Measurements from ENCODE around the gene IFNA13. TPM values are rescaled to one million over a fixed set of nuclear protein-coding genes. Genes with fewer than 3 reads are reported as not detected.

Gene IFNA13
- under 0.01 TPM in 1 of 2 replicates, not detected in the other for total RNA-seq

GRCh38 chr9:21367957-21368356 is at the start of gene IFNA13:
TSS of gene IFNA13 (minus strand) at chr9:21368057. CDS start at chr9:21368010, 47 bp downstream.

GRCh38 chr9:21408817-21409216 is 41.0 kb upstream of the IFNA13 start, which contains the start of gene IFNA8:
TSS of gene IFNA8 (plus strand) at chr9:21409117. CDS start at chr9:21409177, 60 bp downstream.

GRCh38 chr9:21385131-21385670 is 17.3 kb upstream of the IFNA13 start, which contains the start of gene IFNA2:
TSS of gene IFNA2 (minus strand) at chr9:21385398. CDS start at chr9:21385329, 69 bp downstream.

GRCh38 chr9:21350787-21351186 is 17.1 kb downstream of the IFNA13 start, which contains the start of gene IFNA6:
TSS of gene IFNA6 (minus strand) at chr9:21350887. CDS start at chr9:21350887, 0 bp downstream.

GRCh38 chr9:21334701-21335632 is 32.9 kb downstream of the IFNA13 start, which contains the start of gene KLHL9:
TSS of gene KLHL9 (minus strand) at chr9:21335404. CDS start at chr9:21334859, 545 bp downstream.

Other genes starting within 250 kb of the IFNA13 start
- not detected in 2 replicates for gene IFNW1, start 226.2 kb downstream of the IFNA13 start, total RNA-seq
- gene IFNA21, start 201.4 kb downstream of the IFNA13 start, total RNA-seq, result not detected in 2 replicates
- not detected in 2 replicates for gene IFNA4, start 180.5 kb downstream of the IFNA13 start, total RNA-seq
- gene IFNA7, start 165.9 kb downstream of the IFNA13 start, total RNA-seq, result not detected in 2 replicates
- not detected in 2 replicates for gene IFNA10, start 160.9 kb downstream of the IFNA13 start, total RNA-seq
- not detected in 2 replicates for gene IFNA16, start 150.7 kb downstream of the IFNA13 start, total RNA-seq
- gene IFNA17, start 139.8 kb downstream of the IFNA13 start, total RNA-seq, result not detected in 2 replicates
- not detected in 2 replicates for gene IFNA14, start 128.1 kb downstream of the IFNA13 start, total RNA-seq
- gene IFNA5, start 62.7 kb downstream of the IFNA13 start, total RNA-seq, result not detected in 2 replicates
- gene KLHL9, start 32.7 kb downstream of the IFNA13 start, total RNA-seq, result 34.2 and 43.8 TPM in 2 replicates
- gene IFNA6, start 17.2 kb downstream of the IFNA13 start, total RNA-seq, result not detected in 2 replicates
- gene IFNA2, start 17.3 kb upstream of the IFNA13 start, total RNA-seq, result not detected in 2 replicates
- not detected in 2 replicates for gene IFNA8, start 41.1 kb upstream of the IFNA13 start, total RNA-seq
- gene IFNA1, start 72.4 kb upstream of the IFNA13 start, total RNA-seq, result not detected in 2 replicates
- 0.11 and 0.79 TPM in 2 replicates for gene IFNE, start 114.3 kb upstream of the IFNA13 start, total RNA-seq

All from placental epithelial cell (primary cell).